K562 (cell line): Measurements from ENCODE around the gene ASPG. TPM values are rescaled to one million over a fixed set of nuclear protein-coding genes. Genes with fewer than 3 reads are reported as not detected.

ENCODE experiments used
- ATAC-seq: fragments of 200-7000 bp; cut with Tn5 transposase; 3 replicates; pipeline ENCODE4 v1.9.1; 2020; ENCODE audit warnings: moderate library complexity
- BruUV-seq: library from RNA; stranded (reverse); fragments of 400-500 nt; replicated peaks from 2 replicates; lab custom pipeline; 2021; lab: Mats Ljungman, UMichigan
- CTCF ChIA-PET: fragments of 300-600 bp; formaldehyde crosslinking; extraction: SDS; loops from one replicate; lab custom pipeline; 2021; ENCODE audit warnings: low intra/inter-chr PET ratio; lab: Yijun Ruan, JAX
- POLR2A ChIA-PET: fragments of 300-600, 350-650 bp; sonication (Branson Sonifier 250); formaldehyde crosslinking; extraction: SDS; loops from one replicate; lab custom pipeline; 2021; ENCODE audit warnings: antibody characterized with exemption, inconsistent platforms; lab: Yijun Ruan, JAX
- DNase-seq, 4 experiments: peaks; one replicate each; pipeline versions ENCODE4 v3.0.0 to v3.0.0-alpha.2; 2011 to 2018; ENCODE audit warnings: low spot score in 3 of 4, mixed read lengths in 3 of 4; ENCODE audit errors: extremely low read depth in 1 of 4
- FAIRE-seq: peaks from 2 replicates; lab custom pipeline; 2011; peaks lifted over from hg19 to GRCh38; lab: Jason Lieb, UNC
- H2AFZ ChIP-seq: 2 replicates; pipeline ENCODE4 v1.6.0; 2011; ENCODE audit warnings: low read depth, low read length, control low read depth, inconsistent platforms
- H3K27ac ChIP-seq: fragments of 200-600 bp; 3 replicates; pipeline ENCODE4 v1.8.0; 2011; ENCODE audit warnings: low read depth, mild to moderate bottlenecking, control low read depth, inconsistent platforms, low read length, moderate library complexity, mixed read lengths; ENCODE audit errors: extremely low read depth
- H3K27me3 ChIP-seq, 2 experiments: fragments of 300-600 bp in 1 of 2; 2 replicates in 1 of 2; 3 replicates in 1 of 2; pipeline versions ENCODE4 v1.6.0 to v1.8.0; 2011; ENCODE audit warnings: inconsistent platforms in 2 of 2, low read length in 2 of 2, mild to moderate bottlenecking in 1 of 2, mixed read lengths in 1 of 2, moderate library complexity in 1 of 2; ENCODE audit not compliant: control insufficient read depth in 2 of 2, insufficient read depth in 2 of 2
- H3K36me3 ChIP-seq: fragments of 300-600 bp; 3 replicates; pipeline ENCODE4 v1.8.0; 2011; ENCODE audit warnings: mild to moderate bottlenecking, low read length, inconsistent platforms; ENCODE audit not compliant: control insufficient read depth, insufficient read depth
- H3K4me1 ChIP-seq, 2 experiments: fragments of 200-600 bp in 1 of 2; replicated peaks in 1 of 2; 2 replicates in 1 of 2; 3 replicates in 1 of 2; pipeline versions ENCODE4 v1.5.1 to v1.8.0; 2011; ENCODE audit warnings: inconsistent platforms in 2 of 2, low read length in 2 of 2, mild to moderate bottlenecking in 1 of 2, mixed read lengths in 1 of 2, moderate library complexity in 1 of 2; ENCODE audit not compliant: control insufficient read depth in 2 of 2, insufficient read depth in 2 of 2
- H3K4me2 ChIP-seq: 2 replicates; pipeline ENCODE4 v1.6.1; 2011; ENCODE audit warnings: low read length, control low read depth, inconsistent platforms, mixed read lengths; ENCODE audit not compliant: insufficient read depth
- H3K4me3 ChIP-seq: fragments of 200-600 bp; sonication (generic), shearing (Covaris generic); 2 replicates; pipeline ENCODE4 v1.5.1; 2016; ENCODE audit warnings: control low read depth, inconsistent platforms
- H3K79me2 ChIP-seq: fragments of 200-600 bp; 3 replicates; pipeline ENCODE4 v1.8.0; 2011; ENCODE audit warnings: low read length, inconsistent platforms; ENCODE audit not compliant: control insufficient read depth, insufficient read depth
- H3K9ac ChIP-seq, 2 experiments: 2 replicates each; pipeline versions ENCODE4 v1.6.0 to v1.6.1; 2011; ENCODE audit warnings: low read depth in 2 of 2, low read length in 2 of 2, control low read depth in 1 of 2, inconsistent platforms in 1 of 2, mild to moderate bottlenecking in 1 of 2, mixed read lengths in 1 of 2; ENCODE audit not compliant: insufficient read depth in 1 of 2
- H3K9me1 ChIP-seq: one replicate; pipeline ENCODE4 v1.6.0; 2011; ENCODE audit warnings: inconsistent platforms, mild to moderate bottlenecking, low read length, moderate library complexity; ENCODE audit not compliant: control insufficient read depth, insufficient read depth
- H3K9me3 ChIP-seq: replicated peaks from 2 replicates; pipeline ENCODE4 v1.5.1; 2011; ENCODE audit warnings: low read depth, low read length, inconsistent platforms; ENCODE audit not compliant: control insufficient read depth, insufficient read depth
- H4K20me1 ChIP-seq: replicated peaks from 2 replicates; pipeline ENCODE4 v1.6.1; 2011; ENCODE audit warnings: low read length, inconsistent platforms, mixed read lengths; ENCODE audit not compliant: control insufficient read depth, insufficient read depth
- DPF2 ChIP-seq: fragments of 450-650 bp; IDR thresholded peaks from 2 replicates; pipeline ENCODE4 v1.6.1; 2016
- L3MBTL2 ChIP-seq: fragments of 450-650 bp; IDR thresholded peaks from 2 replicates; pipeline ENCODE4 v1.6.1; 2016; ENCODE audit warnings: mild to moderate bottlenecking, moderate library complexity
- NCOA4 ChIP-seq: fragments of 450-650 bp; IDR thresholded peaks from 2 replicates; pipeline ENCODE4 v1.6.1; 2018; ENCODE audit warnings: mild to moderate bottlenecking; ENCODE audit not compliant: partially characterized antibody
- PML ChIP-seq: IDR thresholded peaks from 2 replicates; pipeline ENCODE4 v1.6.1; 2012; ENCODE audit warnings: low read length, inconsistent platforms
- PRPF4 ChIP-seq: fragments of 200-400 bp; formaldehyde crosslinking; IDR thresholded peaks from one replicate; pipeline ENCODE4 v1.6.1; 2017; ENCODE audit warnings: low read length, low read depth, mild to moderate bottlenecking; ENCODE audit not compliant: insufficient read depth, poor library complexity, severe bottlenecking
- REST ChIP-seq, 2 experiments: fragments of 450-650 bp; formaldehyde crosslinking in 1 of 2; IDR thresholded peaks; 2 replicates each; pipeline versions ENCODE4 v1.4.0 to v1.6.1; 2014 to 2020; ENCODE audit warnings: mild to moderate bottlenecking in 2 of 2, borderline replicate concordance in 1 of 2, low read depth in 1 of 2
- TAF15 ChIP-seq: fragments of 200-400 bp; formaldehyde crosslinking; IDR thresholded peaks from 2 replicates; pipeline ENCODE4 v1.6.1; 2017; ENCODE audit warnings: mild to moderate bottlenecking, low read depth, low read length, moderate library complexity
- ZNF133 ChIP-seq: fragments of 250-450 bp; sonication (Bioruptor Pico); IDR thresholded peaks from 2 replicates; pipeline ENCODE4 v1.4.0; 2020; ENCODE audit warnings: mild to moderate bottlenecking
- ZNF212 ChIP-seq: fragments of 450-650 bp; formaldehyde crosslinking; IDR thresholded peaks from 2 replicates; pipeline ENCODE4 v1.4.0; 2020; ENCODE audit warnings: mild to moderate bottlenecking
- ZNF696 ChIP-seq: fragments of 250-450 bp; sonication (Bioruptor Pico); conservative IDR thresholded peaks from 2 replicates; pipeline ENCODE4 v1.4.0; 2020; ENCODE audit warnings: mild to moderate bottlenecking, moderate library complexity
- WGBS: fragments of 100-300 bp; shearing (Covaris generic); methylation state at CpG from one replicate; pipeline ENCODE4 v1.1.6; 2016; ENCODE audit warnings: low coverage, mixed read lengths; ENCODE audit not compliant: insufficient coverage; ENCODE audit errors: missing lambda C conversion rate; 5-methylcytosine and 5-hydroxymethylcytosine counted together
- in situ Hi-C: fragments of 300-500 bp; cut with MboI; formaldehyde crosslinking; loops from 4 replicates; pipeline ENCODE4 v1.15.0; 2018; ENCODE audit warnings: inconsistent platforms, mixed read lengths
- intact Hi-C: fragments of 100-400 bp; cut with micrococcal nuclease; formaldehyde crosslinking; loops from 2 replicates; pipeline ENCODE4 v1.14.2; 2022
- polyA plus RNA-seq, 8 experiments: library from polyadenylated mRNA; depleted of rRNA in 4 of 8; stranded (reverse) in 5 of 8; unstranded in 3 of 8; fragments of >200 nt; fragmentation: Nextera tagmentation in 2 of 8; fragmentation: Illumina TruSeq in 1 of 8; extraction: Ambion mirVana in 2 of 8; extraction: Trizol in 1 of 8; gene quantifications; 2 replicates each; pipeline versions ENCODE4 v1.2.1 to v1.2.3, GENCODE V29; 2011 to 2014; ENCODE audit warnings: inconsistent platforms in 1 of 8, missing spikeins in 1 of 8
- total RNA-seq, 7 experiments: library from RNA; depleted of rRNA in 6 of 7; stranded (reverse); fragments of >200 nt in 6 of 7; fragmentation: Illumina TruSeq in 2 of 7; extraction: Trizol in 2 of 7; gene quantifications; 2 replicates each; pipeline versions ENCODE4 v1.2.1 to v1.2.3, GENCODE V29; 2011 to 2021; ENCODE audit warnings: low replicate concordance in 1 of 7
- TF ChIP-seq, protein P1 (sequence below): sonication (generic); formaldehyde crosslinking; IDR thresholded peaks from 2 replicates; pipeline ENCODE4 v1.8.1; 2022; ENCODE audit warnings: missing genetic modification reagents
- TF ChIP-seq, protein P2 (sequence below): sonication (generic); formaldehyde crosslinking; IDR thresholded peaks from 2 replicates; pipeline ENCODE4 v1.8.0; 2022; ENCODE audit warnings: missing genetic modification reagents, mild to moderate bottlenecking, moderate library complexity, borderline replicate concordance

ASPG gene
- total and polyA plus RNA-seq, 9 of the 15 experiments (the other 6 are each of a cell fraction or from before 2014, with no cell fraction given) = 0.18 TPM; not detected in 8

DNA sequence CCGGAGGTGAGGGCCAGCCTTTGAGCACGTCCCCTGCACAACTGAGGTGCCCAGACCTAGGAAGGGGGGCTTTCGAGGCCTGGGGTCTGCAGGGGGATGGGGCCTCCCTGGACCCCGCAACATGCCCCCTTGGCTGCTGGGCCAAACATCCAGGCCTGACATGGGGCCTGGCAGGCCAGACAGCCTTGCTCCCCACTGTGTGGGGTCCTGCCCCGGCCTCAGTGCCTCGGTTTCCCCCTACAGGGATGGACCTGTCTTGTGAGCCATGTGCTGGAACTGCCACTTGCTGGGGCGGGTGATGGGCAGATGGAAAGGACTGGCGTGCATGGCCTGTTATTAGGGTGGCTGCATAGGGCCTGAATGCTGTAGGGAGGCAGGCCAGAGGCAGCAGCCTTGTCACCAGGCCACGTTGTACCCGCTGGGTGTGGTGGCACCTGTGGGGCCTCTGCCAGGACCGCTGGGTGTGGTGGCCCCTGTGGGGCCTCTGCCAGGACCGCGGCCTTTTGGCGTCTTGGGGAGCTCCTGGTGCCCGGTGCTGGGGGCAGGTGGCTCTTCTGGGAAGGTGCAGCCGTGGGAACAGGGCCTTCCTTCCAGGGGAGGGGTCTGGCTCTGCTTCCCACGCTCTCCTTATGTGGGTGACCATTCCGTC is 20.4 kb downstream of the ASPG start:
- POLR2A ChIA-PET = no interaction called here
- TF ChIP-seq, protein P1, sequence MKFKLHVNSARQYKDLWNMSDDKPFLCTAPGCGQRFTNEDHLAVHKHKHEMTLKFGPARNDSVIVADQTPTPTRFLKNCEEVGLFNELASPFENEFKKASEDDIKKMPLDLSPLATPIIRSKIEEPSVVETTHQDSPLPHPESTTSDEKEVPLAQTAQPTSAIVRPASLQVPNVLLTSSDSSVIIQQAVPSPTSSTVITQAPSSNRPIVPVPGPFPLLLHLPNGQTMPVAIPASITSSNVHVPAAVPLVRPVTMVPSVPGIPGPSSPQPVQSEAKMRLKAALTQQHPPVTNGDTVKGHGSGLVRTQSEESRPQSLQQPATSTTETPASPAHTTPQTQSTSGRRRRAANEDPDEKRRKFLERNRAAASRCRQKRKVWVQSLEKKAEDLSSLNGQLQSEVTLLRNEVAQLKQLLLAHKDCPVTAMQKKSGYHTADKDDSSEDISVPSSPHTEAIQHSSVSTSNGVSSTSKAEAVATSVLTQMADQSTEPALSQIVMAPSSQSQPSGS (CRISPR knock-in tag) = no peak
- TF ChIP-seq TAF15 (no peak), PML (no peak), ZNF133 (no peak), DPF2 (no peak), ZNF212 (CRISPR knock-in tag) (no peak), PRPF4 (no peak), NCOA4 (no peak), L3MBTL2 (no peak), REST (IDR thresholded peaks at IDR 0.05; ENCODE audit: borderline replicate concordance) (no peak), REST (CRISPR knock-in tag; IDR thresholded peaks at IDR 0.05; ENCODE audit: low read depth) (no peak), ZNF696 (CRISPR knock-in tag) (no peak)
- TF ChIP-seq, protein P2, sequence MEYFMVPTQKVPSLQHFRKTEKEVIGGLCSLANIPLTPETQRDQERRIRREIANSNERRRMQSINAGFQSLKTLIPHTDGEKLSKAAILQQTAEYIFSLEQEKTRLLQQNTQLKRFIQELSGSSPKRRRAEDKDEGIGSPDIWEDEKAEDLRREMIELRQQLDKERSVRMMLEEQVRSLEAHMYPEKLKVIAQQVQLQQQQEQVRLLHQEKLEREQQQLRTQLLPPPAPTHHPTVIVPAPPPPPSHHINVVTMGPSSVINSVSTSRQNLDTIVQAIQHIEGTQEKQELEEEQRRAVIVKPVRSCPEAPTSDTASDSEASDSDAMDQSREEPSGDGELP = no peak

More for the DNA sequence above, 20.4 kb downstream of the ASPG start:
- H2AFZ ChIP-seq = no peak overlapping the region
- CTCF ChIA-PET = no interaction called here
- DNase-seq (no peak), ATAC-seq (no peak), FAIRE-seq (no peak)
- no peak overlapping the region for H3K27ac ChIP-seq
- in situ Hi-C loops (no loop called here), intact Hi-C loops (no loop called here)
- no peak overlapping the region for H3K9ac ChIP-seq
- no TSS peak for BruUV-seq
- peaks cover 0 to 20% of the 10 kb centered on the region in 2 experiments; a peak in 2 of 5 replicates for H3K4me1 ChIP-seq
- 4% methylated on average over 7 of the region's 18 CpGs for WGBS
- H3K9me3 ChIP-seq = no peaks in the 10 kb centered on the region
- no peaks in the 10 kb centered on the region for H3K36me3 ChIP-seq
- H3K9me1 ChIP-seq = no peaks in the 10 kb centered on the region
- no peak overlapping the region for H3K4me3 ChIP-seq
- no peaks in the 10 kb centered on the region for H3K79me2 ChIP-seq
- H4K20me1 ChIP-seq = no peaks in the 10 kb centered on the region
- peaks cover 0 to 25% of the 10 kb centered on the region in 2 experiments; a peak in 1 of 5 replicates for H3K27me3 ChIP-seq
- no peak overlapping the region for H3K4me2 ChIP-seq
